Naive thymus-derived CD8-positive, alpha-beta T cell (primary cell): Measurements from ENCODE around the gene TBX15. TPM values are rescaled to one million over a fixed set of nuclear protein-coding genes. Genes with fewer than 3 reads are reported as not detected.

Experiments
- ATAC-seq, 2 donors: fragments of 150-1000 bp; cut with Tn5 transposase in 1 of 2; sonication (Bioruptor Pico), chemical (Tn5 transposase) in 1 of 2; 1 replicate in 1 of 2; 2 replicates in 1 of 2; pipeline ENCODE4 v1.10.0; 2021; ENCODE audit warnings: mild to moderate bottlenecking in 2 of 2, moderate library complexity in 2 of 2
- POLR2A ChIA-PET: fragments of 350-600 bp; sonication (Branson Sonifier 250); formaldehyde crosslinking; loops from one replicate; lab custom pipeline; 2021; ENCODE audit warnings: antibody characterized with exemption; lab: Charles Lee
- DNase-seq, 10 donors: peaks; one replicate each; pipeline versions ENCODE4 v3.0.0 to v3.0.0-alpha.2; 2020 to 2022
- H3K27ac Mint-ChIP-seq, 10 donors: one replicate each; pipeline ENCODE4 v1.8.0; 2020 to 2022; ENCODE audit warnings: mild to moderate bottlenecking in 10 of 10, mixed read lengths in 10 of 10, moderate library complexity in 4 of 10, inconsistent platforms in 1 of 10
- H3K27me3 Mint-ChIP-seq, 5 donors: one replicate each; pipeline ENCODE4 v1.8.0; 2021 to 2022; ENCODE audit warnings: mixed read lengths in 5 of 5
- H3K36me3 Mint-ChIP-seq, 3 donors: one replicate each; pipeline ENCODE4 v1.8.0; 2020 to 2022; ENCODE audit warnings: mixed read lengths in 3 of 3, mild to moderate bottlenecking in 2 of 3, inconsistent platforms in 1 of 3
- H3K4me1 Mint-ChIP-seq, 4 donors: one replicate each; pipeline ENCODE4 v1.8.0; 2021 to 2022; ENCODE audit warnings: mixed read lengths in 4 of 4
- H3K4me3 Mint-ChIP-seq, 10 donors: one replicate each; pipeline ENCODE4 v1.8.0; 2020 to 2022; ENCODE audit warnings: mild to moderate bottlenecking in 10 of 10, mixed read lengths in 10 of 10, moderate library complexity in 6 of 10, inconsistent platforms in 1 of 10
- H3K9me3 Mint-ChIP-seq, 9 donors: one replicate each; pipeline ENCODE4 v1.8.0; 2020 to 2022; ENCODE audit warnings: mixed read lengths in 9 of 9, mild to moderate bottlenecking in 3 of 9, inconsistent platforms in 1 of 9, moderate library complexity in 1 of 9
- polyA plus RNA-seq, 3 donors: library from polyadenylated mRNA; unstranded; fragments of 300-500 nt; fragmentation: Illumina TruSeq; gene quantifications; one replicate each; pipeline ENCODE4 v1.2.3, GENCODE V29; 2021
- total RNA-seq, 8 experiments: library from RNA in 2 of 8; stranded (reverse) in 2 of 8; gene quantifications; one replicate each; pipeline ENCODE4 v1.2.3 and lab custom pipeline; 2021 to 2026

Gene TBX15
- total and polyA plus RNA-seq, 5 experiments from 2014 or later = not detected

DNA sequence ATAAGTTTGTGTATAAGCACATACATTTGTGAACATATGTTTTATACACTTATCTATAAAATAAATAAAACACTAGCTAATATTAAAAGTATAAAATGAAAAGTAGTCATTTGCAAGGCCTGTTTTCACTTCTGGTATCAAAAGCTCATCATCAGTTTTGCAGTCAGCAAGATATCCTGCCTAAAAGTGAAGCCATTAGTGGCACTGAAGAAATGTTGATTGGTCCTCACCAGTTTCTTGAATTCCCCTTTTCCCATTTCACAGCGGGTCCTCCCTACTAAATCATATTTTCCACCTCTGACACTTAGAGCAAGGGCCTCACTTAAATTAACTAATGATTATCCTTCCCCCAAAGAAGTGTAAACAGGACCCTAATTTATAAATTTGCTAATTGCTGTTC, 6.7 kb downstream of the TBX15 start:
- peaks cover 14 to 37% (median 30%) of the 10 kb centered on the region in 4 donors for H3K4me1 Mint-ChIP-seq
- H3K4me3 Mint-ChIP-seq = no peak overlapping the region
- DNase-seq (no peak), ATAC-seq (no peak)
- H3K27ac Mint-ChIP-seq = no peak overlapping the region
- peaks cover 0 to 33% (median 7%) of the 10 kb centered on the region in 9 donors for H3K9me3 Mint-ChIP-seq
- peaks cover 0 to 22% (median 3%) of the 10 kb centered on the region in 3 donors for H3K36me3 Mint-ChIP-seq
- H3K27me3 Mint-ChIP-seq = peaks cover 63 to 98% (median 77%) of the 10 kb centered on the region in 5 donors
- POLR2A ChIA-PET = no interaction called here

- H3K27ac Mint-ChIP-seq = no peak overlapping the region
- peaks cover 0 to 31% (median 7%) of the 10 kb centered on the region in 9 donors for H3K9me3 Mint-ChIP-seq
Observed at GRCh38 chr1:118979754-118980575, 8.2 kb downstream of the TBX15 start.

GRCh38 chr1:118978914-118979701, 9.0 kb downstream of the TBX15 start:
- Mint-ChIP-seq H3K27me3 (peaks cover 51 to 94% (median 68%) of the 10 kb centered on the region in 5 donors), H3K36me3 (peaks cover 0 to 20% (median 0%) of the 10 kb centered on the region in 3 donors), H3K9me3 (peaks cover 0 to 27% (median 7%) of the 10 kb centered on the region in 9 donors), H3K4me1 (peaks cover 1 to 15% (median 10%) of the 10 kb centered on the region in 4 donors), H3K27ac (no peak overlapping the region), H3K4me3 (peak overlapping the region in 5 of 10 donors; percentile 33 to 69 (median 33))
- DNase-seq (no peak), ATAC-seq (no peak)
- POLR2A ChIA-PET = no interaction called here

More at GRCh38 chr1:118979754-118980575, 8.2 kb downstream of the TBX15 start:
- Mint-ChIP-seq H3K4me1 (peaks cover 5 to 23% (median 18%) of the 10 kb centered on the region in 4 donors), H3K36me3 (peaks cover 0 to 21% (median 3%) of the 10 kb centered on the region in 3 donors), H3K4me3 (peak overlapping the region in 4 of 10 donors; percentile 1 to 69 (median 20)), H3K27me3 (peaks cover 54 to 98% (median 73%) of the 10 kb centered on the region in 5 donors)
- POLR2A ChIA-PET = no interaction called here
- no peak for DNase-seq
- ATAC-seq = no peak

DNA sequence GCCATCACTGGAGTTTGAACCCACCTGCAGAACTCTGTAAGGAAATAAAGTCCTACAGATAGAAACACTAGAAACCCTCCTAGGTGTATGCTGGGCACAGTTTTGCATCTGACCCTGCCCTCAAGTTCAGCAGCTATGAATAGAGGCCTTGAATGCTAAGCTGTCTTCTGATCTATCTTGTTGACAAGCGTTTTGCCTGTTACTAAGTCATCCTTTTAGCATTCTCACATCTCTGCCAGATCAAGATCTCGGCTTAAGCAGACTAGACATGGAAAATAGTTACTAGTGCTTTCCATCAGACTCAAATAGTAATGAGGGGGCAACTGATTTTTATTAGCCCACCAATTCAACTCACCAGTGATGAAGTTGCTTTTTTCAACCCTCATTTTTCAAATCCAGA, 10.5 kb downstream of the TBX15 start:
- no peak for ATAC-seq
- Mint-ChIP-seq H3K4me1 (peaks cover 0 to 12% (median 4%) of the 10 kb centered on the region in 4 donors), H3K27ac (no peak overlapping the region), H3K9me3 (peaks cover 0 to 17% (median 5%) of the 10 kb centered on the region in 9 donors), H3K36me3 (peaks cover 0 to 5% (median 0%) of the 10 kb centered on the region in 3 donors), H3K27me3 (peaks cover 46 to 92% (median 58%) of the 10 kb centered on the region in 5 donors), H3K4me3 (no peak overlapping the region)
- DNase-seq = no peak
- POLR2A ChIA-PET = no interaction called here

- H3K27me3 Mint-ChIP-seq = peaks cover 25 to 86% (median 38%) of the 10 kb centered on the region in 5 donors
- H3K9me3 Mint-ChIP-seq = peaks cover 0 to 7% (median 4%) of the 10 kb centered on the region in 9 donors
- POLR2A ChIA-PET = no interaction called here
- peaks cover 0 to 8% (median 1%) of the 10 kb centered on the region in 4 donors for H3K4me1 Mint-ChIP-seq
- ATAC-seq (no peak), DNase-seq (no peak)
- no peak overlapping the region for H3K27ac Mint-ChIP-seq
- no peaks in the 10 kb centered on the region for H3K36me3 Mint-ChIP-seq
- H3K4me3 Mint-ChIP-seq = no peak overlapping the region
Observed at GRCh38 chr1:118974661-118975060, 13.5 kb downstream of the TBX15 start.

GRCh38 chr1:118973531-118974137, 14.5 kb downstream of the TBX15 start:
- ATAC-seq = no peak
- H3K4me1 Mint-ChIP-seq = no peaks in the 10 kb centered on the region
- no peak for DNase-seq
- POLR2A ChIA-PET = no interaction called here
- H3K4me3 Mint-ChIP-seq = no peak overlapping the region
- peaks cover 20 to 83% (median 30%) of the 10 kb centered on the region in 5 donors for H3K27me3 Mint-ChIP-seq
- H3K36me3 Mint-ChIP-seq = no peaks in the 10 kb centered on the region
- H3K9me3 Mint-ChIP-seq = peaks cover 0 to 8% (median 2%) of the 10 kb centered on the region in 9 donors
- no peak overlapping the region for H3K27ac Mint-ChIP-seq

- POLR2A ChIA-PET = no interaction called here
- DNase-seq = no peak
- H3K27me3 Mint-ChIP-seq = peaks cover 16 to 77% (median 26%) of the 10 kb centered on the region in 5 donors
- no peaks in the 10 kb centered on the region for H3K36me3 Mint-ChIP-seq
- ATAC-seq = no peak
- H3K27ac Mint-ChIP-seq = no peak overlapping the region
- no peaks in the 10 kb centered on the region for H3K4me1 Mint-ChIP-seq
- H3K9me3 Mint-ChIP-seq = peaks cover 0 to 8% (median 2%) of the 10 kb centered on the region in 9 donors
- no peak overlapping the region for H3K4me3 Mint-ChIP-seq
Observed at GRCh38 chr1:118973032-118973431, 15.1 kb downstream of the TBX15 start.

GRCh38 chr1:118970451-118970850, 17.7 kb downstream of the TBX15 start:
- peaks cover 6 to 54% (median 15%) of the 10 kb centered on the region in 5 donors for H3K27me3 Mint-ChIP-seq
- H3K4me1 Mint-ChIP-seq = no peaks in the 10 kb centered on the region
- no peak overlapping the region for H3K27ac Mint-ChIP-seq
- peaks cover 0 to 8% (median 2%) of the 10 kb centered on the region in 9 donors for H3K9me3 Mint-ChIP-seq
- ATAC-seq (no peak), DNase-seq (no peak)
- H3K36me3 Mint-ChIP-seq = no peaks in the 10 kb centered on the region
- POLR2A ChIA-PET = no interaction called here
- H3K4me3 Mint-ChIP-seq = no peak overlapping the region

DNA sequence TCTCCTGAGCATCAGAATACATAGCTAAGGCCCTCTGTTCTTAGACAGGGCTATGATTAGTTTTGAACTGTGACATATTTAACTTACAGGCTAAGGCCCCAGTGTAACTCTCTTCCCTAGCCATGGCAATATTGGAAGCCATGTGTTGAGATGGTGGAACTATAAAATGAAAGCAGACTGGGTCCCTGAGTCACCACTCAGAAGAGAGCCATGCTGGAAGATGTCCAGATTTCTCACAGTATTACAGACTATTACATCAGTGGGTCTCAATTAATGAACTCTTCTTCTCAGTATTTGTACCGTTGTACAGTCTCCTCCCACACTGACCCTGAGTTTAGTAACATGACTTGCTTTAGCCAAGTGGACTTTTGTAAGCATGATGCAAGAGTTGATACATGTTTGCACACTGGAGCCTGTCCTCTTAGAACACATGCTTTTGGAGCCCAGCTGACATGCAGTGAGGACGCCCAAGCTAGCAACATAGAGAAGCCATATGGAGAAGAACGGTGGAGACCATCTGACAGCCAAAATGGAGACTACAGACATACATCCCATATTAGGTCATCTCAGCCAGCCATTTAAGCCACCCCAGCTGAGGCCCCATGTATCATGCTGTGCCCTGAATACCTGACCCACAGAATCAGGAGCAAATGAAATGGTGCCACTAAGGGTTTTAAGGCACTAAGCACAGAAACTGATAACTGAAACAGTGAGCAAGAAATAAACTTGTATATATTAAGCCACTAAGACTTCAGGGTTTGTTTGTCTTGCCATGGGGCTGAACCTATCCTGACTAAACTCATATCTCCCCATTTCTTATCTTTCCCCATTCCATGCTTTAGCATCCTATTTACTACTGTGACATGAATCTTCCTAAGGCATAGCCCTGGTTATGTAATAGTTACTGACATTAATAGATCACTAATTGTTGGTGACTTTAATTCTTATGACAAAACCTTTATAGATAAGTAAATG, 24.4 kb downstream of the TBX15 start:
- DNase-seq (no peak), ATAC-seq (no peak)
- Mint-ChIP-seq H3K27ac (no peak overlapping the region), H3K4me1 (no peaks in the 10 kb centered on the region), H3K27me3 (peaks cover 6 to 29% (median 13%) of the 10 kb centered on the region in 5 donors), H3K4me3 (no peak overlapping the region), H3K9me3 (peaks cover 0 to 20% (median 3%) of the 10 kb centered on the region in 9 donors), H3K36me3 (no peaks in the 10 kb centered on the region)
- POLR2A ChIA-PET = no interaction called here

DNA sequence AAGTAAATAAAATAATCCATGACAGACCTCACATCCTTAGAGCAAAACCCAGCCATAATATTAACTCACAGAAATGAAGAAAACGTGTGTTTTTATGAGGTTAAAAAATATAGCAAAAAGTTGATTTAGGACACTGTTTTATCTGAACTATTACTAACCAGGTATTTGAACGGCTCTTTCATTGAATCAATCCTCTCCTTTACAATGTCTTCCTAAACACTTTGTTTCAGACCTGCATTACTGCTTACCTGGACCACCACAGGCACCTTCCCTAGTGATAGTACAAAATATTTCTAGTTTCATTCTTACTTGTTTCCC, 25.0 kb downstream of the TBX15 start:
- no peak overlapping the region for H3K4me3 Mint-ChIP-seq
- DNase-seq (no peak), ATAC-seq (no peak)
- peaks cover 0 to 20% (median 4%) of the 10 kb centered on the region in 9 donors for H3K9me3 Mint-ChIP-seq
- POLR2A ChIA-PET = no interaction called here
- H3K27me3 Mint-ChIP-seq = peaks cover 8 to 34% (median 13%) of the 10 kb centered on the region in 5 donors
- H3K36me3 Mint-ChIP-seq = peaks cover 0 to 3% (median 0%) of the 10 kb centered on the region in 3 donors
- no peak overlapping the region for H3K27ac Mint-ChIP-seq
- no peaks in the 10 kb centered on the region for H3K4me1 Mint-ChIP-seq

GRCh38 chr1:118961156-118961555, 27.0 kb downstream of the TBX15 start:
- H3K27ac Mint-ChIP-seq = no peak overlapping the region
- peaks cover 0 to 20% (median 4%) of the 10 kb centered on the region in 9 donors for H3K9me3 Mint-ChIP-seq
- H3K4me1 Mint-ChIP-seq = no peaks in the 10 kb centered on the region
- ATAC-seq = no peak
- no peak for DNase-seq
- H3K36me3 Mint-ChIP-seq = peaks cover 0 to 3% (median 0%) of the 10 kb centered on the region in 3 donors
- no peak overlapping the region for H3K4me3 Mint-ChIP-seq
- H3K27me3 Mint-ChIP-seq = peaks cover 10 to 34% (median 11%) of the 10 kb centered on the region in 5 donors
- POLR2A ChIA-PET = no interaction called here
